Endothelial cell of umbilical vein (primary cell): ENCODE results near the gene HP1BP3. TPM values are rescaled to one million over a fixed set of nuclear protein-coding genes. Genes with fewer than 3 reads are reported as not detected.

Source experiments
- BruUV-seq: library from RNA; stranded (reverse); fragments of 400-500 nt; replicated peaks from 2 replicates; lab custom pipeline; 2021; lab: Mats Ljungman, UMichigan
- CTCF ChIA-PET: fragments of 300-600, 350-600 bp; sonication (Branson Sonifier 250); formaldehyde crosslinking; loops from one replicate; lab custom pipeline; 2021; ENCODE audit warnings: antibody characterized with exemption, inconsistent platforms; lab: Charles Lee
- POLR2A ChIA-PET: fragments of 300-600, 350-600 bp; sonication (Branson Sonifier 250); formaldehyde crosslinking; loops from one replicate; lab custom pipeline; 2021; ENCODE audit warnings: antibody characterized with exemption, inconsistent platforms; lab: Charles Lee
- DNase-seq: peaks from one replicate; pipeline ENCODE4 v3.0.0-alpha.2; 2011; ENCODE audit warnings: low read depth, low spot score
- FAIRE-seq: peaks from 2 replicates; lab custom pipeline; 2011; peaks lifted over from hg19 to GRCh38; lab: Jason Lieb, UNC
- H2AFZ ChIP-seq: 2 replicates; pipeline ENCODE4 v1.6.0; 2012; ENCODE audit warnings: low read depth, low read length, control low read depth, inconsistent platforms
- H3K27ac ChIP-seq: 2 replicates; pipeline ENCODE4 v1.5.1; 2011; ENCODE audit warnings: low read depth, mild to moderate bottlenecking, control low read depth, low read length, moderate library complexity; ENCODE audit not compliant: insufficient read depth
- H3K27me3 ChIP-seq, 2 experiments: 2 replicates each; pipeline versions ENCODE4 v1.6.0 to v1.6.1; 2011; ENCODE audit warnings: low read length in 2 of 2, mixed read lengths in 1 of 2; ENCODE audit not compliant: control insufficient read depth in 2 of 2, insufficient read depth in 2 of 2
- H3K36me3 ChIP-seq, 2 experiments: 2 replicates in 1 of 2; 3 replicates in 1 of 2; pipeline ENCODE4 v1.5.1; 2011; ENCODE audit warnings: low read length in 2 of 2, mild to moderate bottlenecking in 1 of 2, moderate library complexity in 1 of 2; ENCODE audit not compliant: control insufficient read depth in 2 of 2, insufficient read depth in 2 of 2; ENCODE audit errors: extremely low read depth in 1 of 2
- H3K4me1 ChIP-seq: 3 replicates; pipeline ENCODE4 v1.5.1; 2011; ENCODE audit warnings: mild to moderate bottlenecking, low read length; ENCODE audit not compliant: control insufficient read depth, insufficient read depth; ENCODE audit errors: extremely low read depth
- H3K4me2 ChIP-seq: 2 replicates; pipeline ENCODE4 v1.6.1; 2011; ENCODE audit warnings: low read length, control low read depth, mixed read lengths; ENCODE audit not compliant: insufficient read depth
- H3K4me3 ChIP-seq, 3 experiments: fragments of 200-600 bp in 1 of 3; sonication (generic), shearing (Covaris generic) in 1 of 3; replicated peaks in 1 of 3; 2 replicates each; pipeline ENCODE4 v1.5.1; 2011 to 2016; ENCODE audit warnings: control low read depth in 3 of 3, low read length in 3 of 3, mild to moderate bottlenecking in 2 of 3, inconsistent platforms in 1 of 3, low read depth in 1 of 3, moderate library complexity in 1 of 3; ENCODE audit not compliant: insufficient read depth in 1 of 3
- H3K79me2 ChIP-seq: 2 replicates; pipeline ENCODE4 v1.6.0; 2012; ENCODE audit warnings: low read length, inconsistent platforms; ENCODE audit not compliant: control insufficient read depth, insufficient read depth
- H3K9ac ChIP-seq: replicated peaks from 2 replicates; pipeline ENCODE3; 2011; ENCODE audit warnings: low read length, control low read depth; ENCODE audit not compliant: insufficient read depth; ENCODE audit errors: extremely low read depth
- H3K9me1 ChIP-seq: replicated peaks from 3 replicates; pipeline ENCODE4 v1.6.0; 2011; ENCODE audit warnings: mild to moderate bottlenecking, low read length; ENCODE audit not compliant: control insufficient read depth, insufficient read depth; ENCODE audit errors: extremely low read depth
- H3K9me3 ChIP-seq: replicated peaks from 2 replicates; pipeline ENCODE4 v1.5.1; 2012; ENCODE audit warnings: low read length, inconsistent platforms; ENCODE audit not compliant: control insufficient read depth, insufficient read depth
- H4K20me1 ChIP-seq: replicated peaks from 2 replicates; pipeline ENCODE3; 2011; ENCODE audit warnings: mild to moderate bottlenecking, low read length; ENCODE audit not compliant: control insufficient read depth, insufficient read depth; ENCODE audit errors: extremely low read depth
- EZH2 ChIP-seq: IDR thresholded peaks from 2 replicates; pipeline ENCODE4 v1.6.1; 2012; ENCODE audit warnings: borderline replicate concordance, low read depth, mild to moderate bottlenecking, moderate library complexity, low read length, inconsistent platforms; ENCODE audit not compliant: severe bottlenecking
- FOS ChIP-seq: IDR thresholded peaks from 2 replicates; pipeline ENCODE4 v1.6.1; 2011; ENCODE audit warnings: mild to moderate bottlenecking, low read length, moderate library complexity, borderline replicate concordance; ENCODE audit not compliant: insufficient read depth
- GATA2 ChIP-seq: IDR thresholded peaks from 2 replicates; pipeline ENCODE4 v1.7.0; 2011; ENCODE audit warnings: low read depth, mild to moderate bottlenecking, moderate library complexity, mixed read lengths, low read length; ENCODE audit not compliant: insufficient read length, insufficient read depth
- JUN ChIP-seq: IDR thresholded peaks from 2 replicates; pipeline ENCODE4 v1.6.1; 2011; ENCODE audit warnings: borderline replicate concordance, low read depth; ENCODE audit not compliant: insufficient read length, insufficient read depth
- MYC ChIP-seq: IDR thresholded peaks from one replicate; pipeline ENCODE4 v1.6.1; 2011; ENCODE audit warnings: mild to moderate bottlenecking, low read depth, low read length
- POLR2A ChIP-seq: IDR thresholded peaks from 2 replicates; pipeline ENCODE4 v1.6.1; 2012; ENCODE audit warnings: low read depth, mild to moderate bottlenecking, control low read depth, low read length
- POLR2AphosphoS5 ChIP-seq: IDR thresholded peaks from 2 replicates; pipeline ENCODE4 v1.6.1; 2012; ENCODE audit warnings: low read depth, mild to moderate bottlenecking, control low read depth, low read length, moderate library complexity; ENCODE audit not compliant: insufficient read depth
- dilution Hi-C: fragments of 300-500 bp; cut with MboI; formaldehyde crosslinking; loops from one replicate; pipeline ENCODE4 v1.15.0; 2019; ENCODE audit warnings: low sequenced_read_pairs; ENCODE audit not compliant: extremely low pct_ligation_motif_present
- intact Hi-C: fragments of 100-400 bp; cut with micrococcal nuclease; formaldehyde crosslinking; loops from one replicate; pipeline ENCODE4 v1.10.0; 2022
- polyA plus RNA-seq, 4 experiments: library from polyadenylated mRNA; depleted of rRNA in 3 of 4; stranded (reverse) in 3 of 4; unstranded in 1 of 4; fragments of >200 nt; gene quantifications; 2 replicates each; pipeline versions ENCODE4 v1.2.1 to v1.2.3, GENCODE V29; 2011 to 2012; ENCODE audit warnings: missing spikeins in 1 of 4
- total RNA-seq: library from RNA; stranded (reverse); gene quantifications from 2 replicates; pipeline ENCODE4 v1.2.3, GENCODE V29; 2021
- TF ChIP-seq, protein P1 (sequence below), 2 donors: IDR thresholded peaks; 1 replicate in 1 of 2; 2 replicates in 1 of 2; pipeline ENCODE4 v1.5.1; 2011; ENCODE audit warnings: low read length in 2 of 2, mild to moderate bottlenecking in 2 of 2, moderate library complexity in 2 of 2, control low read depth in 1 of 2, inconsistent platforms in 1 of 2, low read depth in 1 of 2; ENCODE audit not compliant: insufficient read depth in 1 of 2; ENCODE audit errors: extremely low read depth in 1 of 2
- TF ChIP-seq, protein P2 (sequence below): IDR thresholded peaks from 2 replicates; pipeline ENCODE4 v1.6.1; 2011; ENCODE audit not compliant: insufficient read depth, insufficient read length

Gene HP1BP3
- total and polyA plus RNA-seq, 2 donors (not counting 3 experiments of a cell fraction or from before 2014, with no cell fraction given), result 87.2 to 231 TPM

DNA sequence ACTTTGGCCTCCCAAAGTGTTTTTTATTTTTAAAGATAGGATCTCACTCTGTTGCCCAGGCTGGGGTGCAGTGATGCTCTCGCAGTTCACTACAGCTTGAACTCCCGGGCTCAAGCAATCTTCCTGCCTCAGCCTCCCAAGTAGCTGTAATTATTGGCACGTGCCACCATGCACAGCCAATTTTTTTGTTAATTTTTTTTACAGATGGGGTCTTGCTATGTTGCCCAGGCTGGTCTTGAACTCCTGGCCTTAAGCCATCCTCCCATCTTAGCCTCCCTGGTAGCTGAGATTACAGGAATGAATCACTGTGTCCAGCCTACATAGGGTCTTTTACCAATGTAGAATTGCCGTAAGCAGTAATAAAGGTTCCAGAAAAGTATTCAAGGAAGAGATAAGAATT, 49.1 kb upstream of the HP1BP3 start:
- Histone ChIP-seq H3K4me2 (no peak overlapping the region), H3K79me2 (no peaks in the 10 kb centered on the region), H3K9me3 (no peaks in the 10 kb centered on the region), H3K27me3 (no peaks in the 10 kb centered on the region), H3K9ac (no peak overlapping the region), H3K4me1 (no peaks in the 10 kb centered on the region), H3K27ac (no peak overlapping the region), H3K9me1 (no peaks in the 10 kb centered on the region), H3K4me3 (no peak overlapping the region), H3K36me3 (no peaks in the 10 kb centered on the region), H4K20me1 (no peaks in the 10 kb centered on the region), H2AFZ (no peak overlapping the region)
- ChIA-PET CTCF (no interaction called here), POLR2A (no interaction called here)
- no peak for FAIRE-seq
- no TSS peak for BruUV-seq
- no peak for DNase-seq
- TF ChIP-seq, protein P1, sequence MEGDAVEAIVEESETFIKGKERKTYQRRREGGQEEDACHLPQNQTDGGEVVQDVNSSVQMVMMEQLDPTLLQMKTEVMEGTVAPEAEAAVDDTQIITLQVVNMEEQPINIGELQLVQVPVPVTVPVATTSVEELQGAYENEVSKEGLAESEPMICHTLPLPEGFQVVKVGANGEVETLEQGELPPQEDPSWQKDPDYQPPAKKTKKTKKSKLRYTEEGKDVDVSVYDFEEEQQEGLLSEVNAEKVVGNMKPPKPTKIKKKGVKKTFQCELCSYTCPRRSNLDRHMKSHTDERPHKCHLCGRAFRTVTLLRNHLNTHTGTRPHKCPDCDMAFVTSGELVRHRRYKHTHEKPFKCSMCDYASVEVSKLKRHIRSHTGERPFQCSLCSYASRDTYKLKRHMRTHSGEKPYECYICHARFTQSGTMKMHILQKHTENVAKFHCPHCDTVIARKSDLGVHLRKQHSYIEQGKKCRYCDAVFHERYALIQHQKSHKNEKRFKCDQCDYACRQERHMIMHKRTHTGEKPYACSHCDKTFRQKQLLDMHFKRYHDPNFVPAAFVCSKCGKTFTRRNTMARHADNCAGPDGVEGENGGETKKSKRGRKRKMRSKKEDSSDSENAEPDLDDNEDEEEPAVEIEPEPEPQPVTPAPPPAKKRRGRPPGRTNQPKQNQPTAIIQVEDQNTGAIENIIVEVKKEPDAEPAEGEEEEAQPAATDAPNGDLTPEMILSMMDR (IDR thresholded peaks at IDR 0.05; ENCODE audit: extremely low read depth in 1 of 2, insufficient read depth in 1 of 2, low read depth in 1 of 2, low read length in 2 of 2), result no peak
- intact Hi-C loops, result no loop called here
- dilution Hi-C loops, result no loop called here

DNA sequence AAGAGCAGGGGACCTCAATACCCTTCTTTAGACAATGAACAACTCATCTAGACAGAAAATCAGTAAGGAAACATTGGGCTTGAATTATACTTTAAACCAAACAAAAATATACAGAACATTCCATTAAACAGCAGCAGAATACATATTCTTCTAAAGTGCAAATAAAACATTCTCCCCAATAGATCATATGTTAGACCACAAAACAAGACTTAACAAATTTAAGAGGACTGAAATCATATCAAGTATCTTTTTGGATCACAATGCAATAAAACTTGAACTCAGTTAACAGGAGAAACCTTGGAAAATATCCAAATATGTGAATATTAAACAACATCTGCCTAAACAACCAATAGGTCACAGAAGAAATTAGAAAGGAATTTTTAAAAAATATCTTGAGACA, 47.7 kb upstream of the HP1BP3 start:
- TF ChIP-seq MYC (no peak), GATA2 (no peak), FOS (no peak), POLR2A (no peak), EZH2 (no peak), JUN (no peak), POLR2AphosphoS5 (no peak)
- TF ChIP-seq, protein P1 (IDR thresholded peaks at IDR 0.05; ENCODE audit: extremely low read depth in 1 of 2, insufficient read depth in 1 of 2, low read depth in 1 of 2, low read length in 2 of 2), result no peak
- TF ChIP-seq, protein P2, sequence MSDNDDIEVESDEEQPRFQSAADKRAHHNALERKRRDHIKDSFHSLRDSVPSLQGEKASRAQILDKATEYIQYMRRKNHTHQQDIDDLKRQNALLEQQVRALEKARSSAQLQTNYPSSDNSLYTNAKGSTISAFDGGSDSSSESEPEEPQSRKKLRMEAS, result no peak
- H3K4me1 ChIP-seq, result no peaks in the 10 kb centered on the region
- H3K4me2 ChIP-seq, result no peak overlapping the region
- ChIA-PET CTCF (no interaction called here), POLR2A (no interaction called here)
- no peak for DNase-seq
- H3K9ac ChIP-seq, result no peak overlapping the region
- FAIRE-seq, result no peak
- H3K4me3 ChIP-seq, result no peak overlapping the region
- no peaks in the 10 kb centered on the region for H3K9me3 ChIP-seq
- no peaks in the 10 kb centered on the region for H3K27me3 ChIP-seq
- no peaks in the 10 kb centered on the region for H3K79me2 ChIP-seq
- no peaks in the 10 kb centered on the region for H4K20me1 ChIP-seq
- H3K9me1 ChIP-seq, result no peaks in the 10 kb centered on the region
- H3K27ac ChIP-seq, result no peak overlapping the region
- intact Hi-C loops (no loop called here), dilution Hi-C loops (no loop called here)
- H3K36me3 ChIP-seq, result no peaks in the 10 kb centered on the region
- no TSS peak for BruUV-seq
- H2AFZ ChIP-seq, result no peak overlapping the region
